Measurements from ENCODE around the gene PCBP1.
A peak's percentile ranks its signal among the peaks of the same experiment; 100 is the strongest.
"Not testable (repeated sequence)": the region's sequence is repeated elsewhere in the genome, so short reads cannot be mapped to it uniquely, and the experiment has no call there.

Gene PCBP1

GRCh38 chr2:70101174-70101573, 13.9 kb downstream of the PCBP1 start:
- no peak for DNase-seq

DNA sequence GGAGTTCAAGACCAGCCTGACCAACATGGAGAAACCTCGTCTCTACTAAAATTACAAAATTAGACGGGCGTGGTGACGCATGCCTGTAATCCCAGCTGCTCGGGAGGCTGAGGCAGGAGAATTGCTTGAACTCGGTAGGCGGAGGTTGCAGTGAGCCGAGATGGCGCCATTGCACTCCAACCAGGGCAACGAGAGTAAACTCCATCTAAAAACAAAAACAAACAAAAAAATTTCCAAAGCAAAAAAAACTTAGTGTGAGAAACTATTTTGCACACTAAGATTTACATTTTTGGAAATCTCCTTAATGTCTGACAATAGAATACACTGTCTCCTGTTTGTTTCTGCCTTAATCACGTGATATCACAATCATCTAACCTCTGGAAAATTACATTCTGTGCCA, 14.4 kb downstream of the PCBP1 start:
- DNase-seq, result not testable (repeated sequence)

DNA sequence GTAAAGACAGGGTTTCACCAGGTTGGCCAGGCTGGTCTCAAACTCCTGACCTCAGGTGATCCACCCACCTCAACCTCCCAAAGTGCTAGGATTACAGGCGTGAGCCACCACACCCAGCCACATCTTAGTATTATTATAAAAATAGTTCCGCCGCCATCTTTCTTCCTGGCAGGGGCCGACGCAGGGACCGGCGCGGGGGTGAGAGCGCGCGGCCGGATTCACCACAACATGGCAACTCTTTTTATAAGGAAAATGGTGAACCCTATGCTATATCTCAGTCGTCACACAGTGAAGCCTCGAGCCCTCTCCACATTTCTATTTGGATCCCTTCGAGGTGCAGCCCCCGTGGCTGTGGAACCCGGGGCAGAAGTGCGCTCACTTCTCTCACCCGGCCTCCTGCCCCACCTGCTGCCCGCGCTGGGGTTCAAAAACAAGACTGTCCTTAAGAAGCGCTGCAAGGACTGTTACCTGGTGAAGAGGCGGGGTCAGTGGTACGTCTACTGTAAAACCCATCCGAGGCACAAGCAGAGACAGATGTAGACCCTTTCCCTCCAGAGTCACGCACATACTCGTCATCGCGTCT, 15.1 kb downstream of the PCBP1 start:
- not testable (repeated sequence) for DNase-seq

DNA sequence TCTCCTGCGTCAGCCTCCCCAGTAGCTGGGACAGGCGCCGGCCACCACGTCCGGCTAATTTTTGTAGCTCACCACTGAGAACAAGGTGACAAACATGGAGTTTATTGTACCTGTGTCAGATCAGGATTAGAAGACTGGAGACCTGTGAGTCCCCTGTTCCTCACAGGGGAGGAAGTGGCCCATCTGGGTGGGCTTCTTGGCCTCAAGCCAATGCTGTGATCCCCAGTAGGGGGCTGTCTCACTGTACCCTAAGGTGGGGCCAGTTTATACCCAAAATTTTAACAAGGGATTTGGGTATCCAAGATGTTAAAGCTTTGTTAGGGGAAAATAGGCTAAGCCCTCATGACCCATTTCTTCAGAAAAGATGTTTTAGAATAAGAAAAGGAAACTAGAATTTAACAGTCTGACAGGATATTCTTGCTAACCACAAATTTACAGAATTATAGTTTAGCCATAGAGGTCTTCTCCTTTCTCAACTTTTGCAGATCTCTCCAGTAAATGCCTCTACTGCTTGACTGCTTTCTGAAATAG, 16.3 kb downstream of the PCBP1 start:
- DNase-seq, result no peak

DNA sequence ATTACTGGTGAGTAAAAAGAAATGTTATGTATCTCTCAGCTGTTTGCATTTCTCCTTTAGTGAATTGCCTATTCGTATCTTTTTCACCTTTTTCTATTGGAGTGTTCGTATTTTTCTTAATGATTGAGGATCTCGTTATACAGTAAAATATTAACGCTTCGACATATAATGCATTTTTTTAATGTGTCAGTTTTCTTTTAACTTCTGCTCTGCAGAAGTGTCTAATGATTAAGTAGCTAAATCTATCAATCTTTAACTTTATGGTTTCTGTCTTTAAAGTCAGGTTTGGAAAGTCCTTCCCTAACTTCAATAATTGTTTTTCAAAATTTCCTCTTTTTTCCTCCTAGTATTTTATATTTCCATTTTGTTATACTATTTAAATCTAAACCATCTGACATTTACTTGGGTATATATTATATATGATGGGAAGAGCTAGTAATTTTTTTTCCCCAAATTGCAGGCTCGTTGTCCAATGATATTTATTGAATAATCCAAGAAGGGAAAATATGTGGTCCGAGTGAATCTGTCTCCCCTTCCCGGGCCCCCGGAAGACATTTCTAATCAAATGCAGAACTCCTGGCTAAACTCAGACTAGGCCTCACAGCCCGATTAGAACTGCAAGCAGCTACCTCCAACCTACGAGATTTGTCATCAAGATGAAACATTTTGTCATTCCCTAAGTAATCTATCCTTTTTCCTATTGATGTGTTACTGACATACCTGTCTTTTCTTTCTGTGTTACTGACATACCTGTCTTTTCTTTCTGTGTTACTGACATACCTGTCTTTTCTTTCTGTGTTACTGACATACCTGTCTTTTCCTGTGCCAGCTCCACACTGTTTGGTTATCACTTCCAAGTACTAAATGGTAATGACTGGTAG, 17.2 kb downstream of the PCBP1 start:
- DNase-seq, result no peak

- not testable (repeated sequence) for DNase-seq
Observed at GRCh38 chr2:70106138-70106537, 18.9 kb downstream of the PCBP1 start.

- not testable (repeated sequence) for DNase-seq
Observed at GRCh38 chr2:70110397-70110796, 23.1 kb downstream of the PCBP1 start.

GRCh38 chr2:70111752-70112591, 24.7 kb downstream of the PCBP1 start:
- DNase-seq, result peak; percentile 10

DNA sequence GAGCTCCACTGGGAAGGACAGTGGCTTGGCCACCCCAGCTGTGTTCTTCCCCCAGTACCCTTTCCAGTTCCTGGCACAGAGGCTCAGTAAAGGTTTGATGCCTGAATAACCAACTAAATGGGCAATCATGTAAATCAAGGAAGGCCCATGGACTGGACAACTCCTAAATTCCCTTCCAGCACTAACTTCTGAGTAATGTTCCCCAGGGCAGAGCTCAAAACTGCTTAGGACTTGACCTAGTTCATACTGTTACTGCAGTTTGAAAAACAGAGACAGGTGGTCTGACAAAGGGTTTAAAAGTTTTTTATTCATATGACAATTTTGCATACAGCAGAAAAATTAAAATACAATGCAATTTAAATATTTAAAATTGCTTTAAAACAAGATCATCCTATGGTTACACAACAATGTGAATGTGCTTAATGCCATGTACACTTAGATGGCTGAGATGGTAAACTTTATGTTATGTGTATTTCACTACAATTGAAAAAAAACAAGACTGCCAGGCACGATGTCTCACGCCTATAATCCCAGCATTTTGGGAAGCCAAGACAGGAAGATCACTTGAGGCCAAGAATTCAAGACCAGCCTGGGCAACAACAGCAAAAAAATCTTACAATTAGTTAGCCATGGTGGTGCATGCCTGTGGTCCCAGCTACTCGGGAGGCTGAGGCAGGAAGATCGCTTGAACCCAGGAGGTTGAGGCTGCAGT, 26.2 kb downstream of the PCBP1 start:
- DNase-seq, result no peak

- DNase-seq, result no peak
Observed at GRCh38 chr2:70115646-70116442, 28.6 kb downstream of the PCBP1 start.

- no peak for DNase-seq
Observed at GRCh38 chr2:70116936-70117552, 29.8 kb downstream of the PCBP1 start.

DNA sequence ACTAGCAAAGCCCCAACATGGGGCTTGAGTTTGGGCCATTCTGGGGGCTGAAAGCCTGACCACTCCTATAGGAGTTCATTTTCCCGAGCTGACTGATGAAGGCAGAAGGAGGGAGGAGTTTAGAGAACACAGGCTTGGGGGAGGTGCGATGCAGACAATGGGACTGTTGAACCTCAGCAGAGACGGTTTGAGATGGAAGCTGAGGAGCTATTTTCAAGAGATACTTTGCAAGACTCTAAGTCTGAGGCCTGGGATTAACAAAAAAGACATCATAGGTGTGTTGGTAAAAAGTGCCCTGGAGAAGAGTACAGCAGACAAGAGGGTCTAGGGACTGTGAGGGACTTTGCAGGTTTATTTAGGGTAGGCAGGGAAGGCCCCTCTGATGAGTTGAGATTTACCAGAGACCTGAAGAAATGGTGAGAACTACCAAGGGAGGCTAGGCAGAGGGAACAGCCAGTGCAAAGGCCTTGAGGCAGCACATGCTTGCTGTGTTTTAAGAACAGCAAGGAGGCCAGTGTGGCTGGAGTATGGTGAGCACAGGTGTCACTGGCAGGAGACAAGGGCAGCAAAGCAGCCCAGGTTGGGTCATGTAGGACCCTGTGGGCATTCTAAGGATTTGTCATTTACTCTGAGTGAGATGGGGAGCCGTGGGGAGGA, 31.6 kb downstream of the PCBP1 start:
- no peak for DNase-seq

- no peak for DNase-seq
Observed at GRCh38 chr2:70121627-70122372, 34.5 kb downstream of the PCBP1 start.

DNA sequence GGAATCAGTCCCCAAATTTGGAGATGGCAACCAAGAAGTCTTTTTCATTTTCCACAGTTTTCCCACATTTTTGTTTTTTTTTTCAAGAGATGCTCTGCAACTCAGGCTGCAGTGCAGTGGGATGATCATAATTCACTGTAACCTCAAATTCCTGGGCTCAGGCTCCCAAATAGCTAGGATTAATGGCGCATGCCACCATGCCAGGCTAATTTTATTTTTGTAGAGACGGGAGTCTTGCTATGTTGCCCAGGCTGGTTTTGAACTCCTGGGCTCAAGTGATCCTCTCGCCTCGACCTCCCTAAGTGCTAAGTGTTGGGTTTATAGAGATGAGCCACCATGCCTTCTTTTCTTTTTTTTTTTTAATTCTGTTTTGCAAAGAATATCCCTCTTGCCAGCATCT, 35.2 kb downstream of the PCBP1 start:
- DNase-seq, result no peak

DNA sequence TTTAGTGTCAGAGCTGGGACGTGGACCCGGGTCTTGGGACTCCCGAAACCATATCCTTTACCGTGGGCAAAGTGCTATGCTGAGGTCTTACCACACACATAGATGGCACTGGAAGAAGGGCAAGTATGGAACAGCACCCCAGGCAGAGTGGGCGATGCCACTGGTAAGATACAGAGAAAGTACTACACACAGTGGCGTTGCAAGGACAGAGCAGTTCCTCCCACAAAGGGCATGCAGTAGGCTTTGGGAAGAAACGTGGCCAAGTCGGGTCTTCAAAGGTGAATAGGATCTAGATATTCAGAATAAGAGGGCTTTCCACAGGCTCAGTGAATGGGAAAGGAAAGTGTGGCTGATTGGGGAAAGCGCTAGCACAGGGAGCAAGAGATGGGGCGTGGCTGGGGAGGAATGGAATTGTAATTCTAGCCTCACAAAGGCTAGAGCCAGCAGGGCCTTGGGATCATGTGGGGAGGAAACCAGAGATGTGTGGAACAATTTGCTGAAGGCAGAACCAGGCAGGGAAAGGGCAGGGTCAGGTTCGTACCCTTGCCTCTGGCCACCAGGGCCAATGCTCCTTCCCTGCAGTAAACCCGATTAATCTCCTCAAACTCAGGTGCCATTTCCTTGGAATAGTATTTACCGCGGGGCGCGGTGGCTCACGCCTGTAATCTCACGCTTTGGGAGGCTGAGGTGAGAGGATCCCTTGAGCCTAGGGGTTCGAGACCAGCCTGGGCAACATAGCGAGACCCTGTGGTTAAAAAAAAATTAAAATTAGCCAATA, 36.0 kb downstream of the PCBP1 start:
- no peak for DNase-seq

GRCh38 chr2:70123829-70124116, 36.5 kb downstream of the PCBP1 start:
- no peak for DNase-seq

DNA sequence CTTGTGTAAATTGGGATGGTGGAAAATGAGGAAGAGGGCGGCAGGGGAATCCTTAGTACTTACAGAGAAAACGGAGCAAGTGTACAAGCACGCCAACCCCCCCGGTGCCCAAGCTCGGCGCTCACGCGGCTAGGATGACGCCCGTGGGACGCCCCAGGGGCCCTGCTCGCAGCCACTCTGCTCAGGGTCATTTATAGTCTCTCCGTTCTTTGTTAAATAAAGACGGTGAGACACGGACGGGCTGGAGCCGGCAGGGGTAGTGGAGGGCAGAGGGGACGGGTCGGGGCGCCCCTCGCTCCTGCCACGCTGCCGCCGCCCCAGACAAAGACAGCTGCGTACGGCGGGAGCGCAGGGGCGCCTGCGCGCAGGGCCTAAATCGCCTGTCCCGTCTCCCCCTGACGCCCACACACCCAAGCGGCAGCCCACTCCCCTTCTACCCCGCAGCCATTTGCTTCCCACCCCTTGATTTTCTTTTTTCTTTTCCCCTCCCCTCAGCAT, 37.8 kb downstream of the PCBP1 start:
- DNase-seq, result peak; percentile 42

- DNase-seq, result no peak
Observed at GRCh38 chr2:70125498-70125898, 38.2 kb downstream of the PCBP1 start.

GRCh38 chr2:70126413-70126812, 39.1 kb downstream of the PCBP1 start:
- DNase-seq, result no peak

Data from NCI-H1694 treated with DMSO at 0.1 percent for 48 hours (cell line).